ENCODE results near the gene AHI1. TPM values are rescaled to one million over a fixed set of nuclear protein-coding genes. Genes with fewer than 3 reads are reported as not detected.

The AHI1 gene
- total RNA-seq, 1 experiment from 2014 or later = 11.3 TPM

DNA sequence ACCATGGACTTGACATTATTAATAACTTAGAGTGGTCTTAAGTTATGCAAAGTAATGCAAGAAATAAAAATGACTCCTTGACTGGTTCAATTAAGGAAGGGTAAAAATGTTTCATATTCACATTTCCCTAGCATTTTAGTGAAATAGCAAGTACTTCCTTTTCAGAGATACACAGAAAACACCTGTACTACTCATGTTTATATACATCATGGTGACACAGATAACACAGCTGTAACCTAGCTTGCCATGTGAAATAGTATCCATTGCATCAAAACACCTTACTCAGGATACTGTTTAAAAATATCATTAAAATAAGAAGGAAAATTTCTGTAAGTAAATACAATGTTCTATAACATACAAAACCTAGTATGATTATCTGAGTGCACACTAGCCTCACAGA lies 102.4 kb downstream of the AHI1 start:
- CTCF ChIA-PET = no interaction called here
- Mint-ChIP-seq H3K36me3 (ENCODE audit: insufficient read depth, unreplicated experiment) (no peaks in the 10 kb centered on the region), H3K27me3 (ENCODE audit: insufficient read depth, unreplicated experiment) (no peaks in the 10 kb centered on the region)

DNA sequence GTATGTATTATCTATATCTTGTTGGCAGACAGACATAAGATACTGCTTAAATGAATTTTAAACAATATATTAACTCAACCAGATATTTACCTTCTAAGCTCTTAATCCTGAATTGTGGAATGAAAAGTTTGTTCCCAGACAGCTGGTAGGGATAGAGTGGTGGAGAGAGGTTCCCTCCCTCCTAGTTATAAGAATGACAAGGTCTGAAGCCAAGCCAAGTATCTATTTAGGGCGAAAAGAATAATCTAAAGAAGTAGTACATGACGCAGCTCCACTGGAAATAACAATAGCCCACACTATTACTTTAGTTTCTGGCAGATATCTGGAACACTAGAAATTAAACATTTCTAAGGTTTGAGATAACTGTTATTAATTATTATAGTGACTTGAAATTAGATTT lies 104.3 kb downstream of the AHI1 start:
- TF ChIP-seq, protein P1, sequence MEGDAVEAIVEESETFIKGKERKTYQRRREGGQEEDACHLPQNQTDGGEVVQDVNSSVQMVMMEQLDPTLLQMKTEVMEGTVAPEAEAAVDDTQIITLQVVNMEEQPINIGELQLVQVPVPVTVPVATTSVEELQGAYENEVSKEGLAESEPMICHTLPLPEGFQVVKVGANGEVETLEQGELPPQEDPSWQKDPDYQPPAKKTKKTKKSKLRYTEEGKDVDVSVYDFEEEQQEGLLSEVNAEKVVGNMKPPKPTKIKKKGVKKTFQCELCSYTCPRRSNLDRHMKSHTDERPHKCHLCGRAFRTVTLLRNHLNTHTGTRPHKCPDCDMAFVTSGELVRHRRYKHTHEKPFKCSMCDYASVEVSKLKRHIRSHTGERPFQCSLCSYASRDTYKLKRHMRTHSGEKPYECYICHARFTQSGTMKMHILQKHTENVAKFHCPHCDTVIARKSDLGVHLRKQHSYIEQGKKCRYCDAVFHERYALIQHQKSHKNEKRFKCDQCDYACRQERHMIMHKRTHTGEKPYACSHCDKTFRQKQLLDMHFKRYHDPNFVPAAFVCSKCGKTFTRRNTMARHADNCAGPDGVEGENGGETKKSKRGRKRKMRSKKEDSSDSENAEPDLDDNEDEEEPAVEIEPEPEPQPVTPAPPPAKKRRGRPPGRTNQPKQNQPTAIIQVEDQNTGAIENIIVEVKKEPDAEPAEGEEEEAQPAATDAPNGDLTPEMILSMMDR (IDR thresholded peaks at IDR 0.05; ENCODE audit: insufficient read depth in 1 of 2, low read depth in 1 of 2, low read length in 1 of 2, severe bottlenecking in 1 of 2, unreplicated experiment in 1 of 2) = no peak
- no peaks in the 10 kb centered on the region for H3K9me3 Mint-ChIP-seq (ENCODE audit: unreplicated experiment)
- H3K27me3 Mint-ChIP-seq (ENCODE audit: insufficient read depth, unreplicated experiment) = no peaks in the 10 kb centered on the region
- H3K4me1 Mint-ChIP-seq (ENCODE audit: low read depth, unreplicated experiment) = no peaks in the 10 kb centered on the region
- CTCF ChIA-PET = no interaction called here
- H3K4me3 Mint-ChIP-seq (ENCODE audit: unreplicated experiment) = no peak overlapping the region
- no peaks in the 10 kb centered on the region for H3K4me1 ChIP-seq
- H3K36me3 ChIP-seq (ENCODE audit: control insufficient read depth, insufficient read depth, low read length) = no peaks in the 10 kb centered on the region
- POLR2A ChIA-PET = no interaction called here
- H3K4me3 ChIP-seq (ENCODE audit: low read depth, low read length) = no peak overlapping the region
- H3K27ac Mint-ChIP-seq (ENCODE audit: unreplicated experiment) = no peak overlapping the region
- no peak for DNase-seq
- no TSS peak for BruUV-seq (replicated peaks)
- intact Hi-C loops (cut with micrococcal nuclease; ENCODE audit: unreplicated experiment) = no loop called here
- H3K36me3 Mint-ChIP-seq (ENCODE audit: insufficient read depth, unreplicated experiment) = no peaks in the 10 kb centered on the region
- no peaks in the 10 kb centered on the region for H3K27me3 ChIP-seq (replicated peaks; ENCODE audit: control insufficient read depth, insufficient read depth, low read length)
- H3K9me3 ChIP-seq = no peaks in the 10 kb centered on the region

More for the DNA sequence above, 102.4 kb downstream of the AHI1 start:
- TF ChIP-seq, protein P1 (IDR thresholded peaks at IDR 0.05; ENCODE audit: insufficient read depth in 1 of 2, low read depth in 1 of 2, low read length in 1 of 2, severe bottlenecking in 1 of 2, unreplicated experiment in 1 of 2) = no peak
- Histone ChIP-seq H3K27me3 (replicated peaks; ENCODE audit: control insufficient read depth, insufficient read depth, low read length) (no peaks in the 10 kb centered on the region), H3K4me3 (ENCODE audit: low read depth, low read length) (no peak overlapping the region), H3K36me3 (ENCODE audit: control insufficient read depth, insufficient read depth, low read length) (no peaks in the 10 kb centered on the region), H3K4me1 (no peaks in the 10 kb centered on the region), H3K9me3 (no peaks in the 10 kb centered on the region)
- intact Hi-C loops (cut with micrococcal nuclease; ENCODE audit: unreplicated experiment) = no loop called here
- H3K27ac Mint-ChIP-seq (ENCODE audit: unreplicated experiment) = no peak overlapping the region
- no peaks in the 10 kb centered on the region for H3K9me3 Mint-ChIP-seq (ENCODE audit: unreplicated experiment)
- POLR2A ChIA-PET = no interaction called here
- H3K4me1 Mint-ChIP-seq (ENCODE audit: low read depth, unreplicated experiment) = peaks cover 7% of the 10 kb centered on the region
- DNase-seq = no peak
- no peak overlapping the region for H3K4me3 Mint-ChIP-seq (ENCODE audit: unreplicated experiment)
- no TSS peak for BruUV-seq (replicated peaks)

DNA sequence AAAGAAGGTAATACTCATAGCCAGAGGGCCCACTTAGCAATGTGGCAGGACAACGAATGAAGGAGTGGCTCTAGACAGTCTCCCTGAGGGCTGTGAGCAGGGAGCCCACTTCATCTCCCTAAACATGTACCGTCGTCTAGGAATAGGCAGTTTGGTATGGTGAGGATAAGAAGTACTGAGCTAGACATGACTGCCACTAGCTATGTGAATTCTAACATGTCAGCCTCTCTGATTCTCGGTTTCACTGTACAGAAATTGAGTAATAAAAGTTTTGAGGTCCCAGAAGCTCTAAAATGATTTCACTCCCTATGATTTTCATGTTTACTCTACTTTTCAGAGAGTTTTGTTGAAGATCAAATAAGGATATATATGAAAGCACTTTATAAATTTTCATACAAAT lies 107.1 kb downstream of the AHI1 start:
- BruUV-seq (replicated peaks) = no TSS peak
- intact Hi-C loops (cut with micrococcal nuclease; ENCODE audit: unreplicated experiment) = no loop called here
- CTCF ChIA-PET = no interaction called here

More for the DNA sequence above, 107.1 kb downstream of the AHI1 start:
- H3K36me3 Mint-ChIP-seq (ENCODE audit: insufficient read depth, unreplicated experiment) = no peaks in the 10 kb centered on the region
- Histone ChIP-seq H3K4me1 (no peaks in the 10 kb centered on the region), H3K27me3 (replicated peaks; ENCODE audit: control insufficient read depth, insufficient read depth, low read length) (no peaks in the 10 kb centered on the region), H3K9me3 (no peaks in the 10 kb centered on the region), H3K36me3 (ENCODE audit: control insufficient read depth, insufficient read depth, low read length) (no peaks in the 10 kb centered on the region), H3K4me3 (ENCODE audit: low read depth, low read length) (no peak overlapping the region)
- TF ChIP-seq, protein P1 (IDR thresholded peaks at IDR 0.05; ENCODE audit: insufficient read depth in 1 of 2, low read depth in 1 of 2, low read length in 1 of 2, severe bottlenecking in 1 of 2, unreplicated experiment in 1 of 2) = no peak
- no peak overlapping the region for H3K27ac Mint-ChIP-seq (ENCODE audit: unreplicated experiment)
- DNase-seq = no peak
- POLR2A ChIA-PET = no interaction called here
- H3K27me3 Mint-ChIP-seq (ENCODE audit: insufficient read depth, unreplicated experiment) = no peaks in the 10 kb centered on the region
- H3K4me3 Mint-ChIP-seq (ENCODE audit: unreplicated experiment) = no peak overlapping the region
- H3K4me1 Mint-ChIP-seq (ENCODE audit: low read depth, unreplicated experiment) = peaks cover under 1% of the 10 kb centered on the region
- H3K9me3 Mint-ChIP-seq (ENCODE audit: unreplicated experiment) = no peaks in the 10 kb centered on the region

Measured in Caco-2 (cell line).